Measurements from ENCODE around the gene AGER.

Gene AGER

GRCh38 chr6:32151181-32151862, 32.7 kb downstream of the AGER start:
- no peak overlapping the region for H3K27ac ChIP-seq
- in situ Hi-C loops (cut with HindIII; ENCODE audit: low pct_ligation_motif_present, low sequenced_read_pairs) = no loop called here
- H3K36me3 ChIP-seq (replicated peaks) = peaks cover 2% of the 10 kb centered on the region
- TF ChIP-seq CTCF (IDR thresholded peaks at IDR 0.05; ENCODE audit: low read depth, low read length, missing control alignments) = no peak
- H3K27me3 ChIP-seq (replicated peaks) = no peaks in the 10 kb centered on the region
- no peak for DNase-seq
- H3K4me3 ChIP-seq (ENCODE audit: low read depth, low read length) = peak overlapping the region; percentile 39

GRCh38 chr6:32149932-32150870, 33.9 kb downstream of the AGER start:
- H3K36me3 ChIP-seq (replicated peaks) = no peaks in the 10 kb centered on the region
- in situ Hi-C loops (cut with HindIII; ENCODE audit: low pct_ligation_motif_present, low sequenced_read_pairs) = no loop called here
- H3K4me3 ChIP-seq (ENCODE audit: low read depth, low read length) = no peak overlapping the region
- no peak for TF ChIP-seq CTCF (IDR thresholded peaks at IDR 0.05; ENCODE audit: low read depth, low read length, missing control alignments)
- no peak overlapping the region for H3K27ac ChIP-seq
- no peak for DNase-seq
- H3K27me3 ChIP-seq (replicated peaks) = no peaks in the 10 kb centered on the region

- in situ Hi-C loops (cut with HindIII; ENCODE audit: low pct_ligation_motif_present, low sequenced_read_pairs) = no loop called here
- no peak for DNase-seq
- no peak for TF ChIP-seq CTCF (IDR thresholded peaks at IDR 0.05; ENCODE audit: low read depth, low read length, missing control alignments)
- Histone ChIP-seq H3K36me3 (replicated peaks) (no peaks in the 10 kb centered on the region), H3K27me3 (replicated peaks) (no peaks in the 10 kb centered on the region), H3K27ac (no peak overlapping the region), H3K4me3 (ENCODE audit: low read depth, low read length) (peak overlapping the region; percentile 24)
Observed at GRCh38 chr6:32149092-32149755, 34.8 kb downstream of the AGER start.

GRCh38 chr6:32148289-32149091, 35.6 kb downstream of the AGER start:
- Histone ChIP-seq H3K36me3 (replicated peaks) (no peaks in the 10 kb centered on the region), H3K27ac (no peak overlapping the region), H3K27me3 (replicated peaks) (no peaks in the 10 kb centered on the region), H3K4me3 (ENCODE audit: low read depth, low read length) (peak overlapping the region; percentile 35)
- in situ Hi-C loops (cut with HindIII; ENCODE audit: low pct_ligation_motif_present, low sequenced_read_pairs) = no loop called here
- DNase-seq = peak; percentile 33
- peak; percentile 39 for TF ChIP-seq CTCF (IDR thresholded peaks at IDR 0.05; ENCODE audit: low read depth, low read length, missing control alignments)

GRCh38 chr6:32147401-32148132, 36.5 kb downstream of the AGER start:
- DNase-seq = no peak
- Histone ChIP-seq H3K4me3 (ENCODE audit: low read depth, low read length) (no peak overlapping the region), H3K36me3 (replicated peaks) (no peaks in the 10 kb centered on the region), H3K27me3 (replicated peaks) (no peaks in the 10 kb centered on the region), H3K27ac (no peak overlapping the region)
- in situ Hi-C loops (cut with HindIII; ENCODE audit: low pct_ligation_motif_present, low sequenced_read_pairs) = no loop called here
- TF ChIP-seq CTCF (IDR thresholded peaks at IDR 0.05; ENCODE audit: low read depth, low read length, missing control alignments) = no peak

Measured in brain microvascular endothelial cell (primary cell).